Measurements from ENCODE around the gene MESD. TPM values are rescaled to one million over a fixed set of nuclear protein-coding genes. Genes with fewer than 3 reads are reported as not detected.

Gene MESD
- total RNA-seq, 5 donors from 2014 or later (not counting 1 experiment from before 2014, with no cell fraction given), result 17.7 to 32.8 (median 30.7) TPM

DNA sequence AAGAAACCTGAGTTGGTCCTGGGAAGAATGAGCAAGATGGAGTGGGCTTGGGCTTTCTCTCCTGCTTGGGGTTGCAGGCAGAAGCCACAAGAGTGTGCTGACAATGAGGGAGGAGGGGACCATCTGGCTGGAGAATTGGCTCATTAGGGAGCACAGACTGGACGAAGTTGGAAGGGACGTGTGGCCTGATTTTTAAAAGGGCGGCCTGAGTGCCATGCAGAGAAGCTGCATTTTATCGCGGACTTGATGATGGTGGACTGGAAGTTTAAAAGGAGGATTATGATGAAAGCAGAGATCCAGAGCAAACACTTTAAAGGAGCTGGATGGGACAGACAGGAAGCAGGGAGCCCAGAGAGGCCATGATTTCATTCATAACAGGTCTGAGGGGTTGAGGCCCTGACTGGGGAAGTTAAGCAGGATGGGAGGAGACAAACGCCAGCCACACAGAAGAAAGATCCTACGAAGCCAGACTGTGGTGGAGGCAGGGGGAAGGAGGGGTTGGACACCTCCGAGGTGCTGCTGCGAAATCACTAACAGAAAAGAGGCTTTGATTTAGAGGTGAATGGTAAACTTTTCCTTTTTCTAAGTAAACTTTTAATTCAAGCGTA, 34.8 kb upstream of the MESD start:
- Mint-ChIP-seq H3K27me3 (peaks cover 0 to 4% of the 10 kb centered on the region in 2 donors), H3K36me3 (peaks cover 5% of the 10 kb centered on the region), H3K9me3 (no peaks in the 10 kb centered on the region), H3K27ac (no peak overlapping the region), H3K4me3 (no peak overlapping the region), H3K4me1 (peaks cover 14 to 16% (median 14%) of the 10 kb centered on the region in 3 donors)
- no peak for ATAC-seq (replicated peaks in 1 of 4)
- Histone ChIP-seq H3K27ac (ENCODE audit: low read length) (no peak overlapping the region), H3K4me1 (ENCODE audit: control insufficient read depth in 1 of 2, extremely low read depth in 1 of 2, insufficient read depth in 2 of 2, low read length in 2 of 2) (peaks cover 0 to 4% of the 10 kb centered on the region in 2 experiments), H3K27me3 (replicated peaks in 1 of 2; ENCODE audit: control insufficient read depth in 2 of 2, extremely low read depth in 1 of 2, insufficient read depth in 2 of 2, low read length in 1 of 2) (no peaks in the 10 kb centered on the region), H3K9me3 (no peaks in the 10 kb centered on the region), H3K4me3 (ENCODE audit: control insufficient read depth in 1 of 2, extremely low read depth in 1 of 2, low read length in 1 of 2) (no peak overlapping the region), H3K36me3 (ENCODE audit: control insufficient read depth in 2 of 2, extremely low read depth in 1 of 2, insufficient read depth in 1 of 2, low read length in 1 of 2) (no peaks in the 10 kb centered on the region)
- ChIA-PET POLR2A (no interaction called here), CTCF (no interaction called here)
- 86% methylated on average over 7 of the region's 10 CpGs for WGBS (ENCODE audit: insufficient coverage)
- DNase-seq, result no peak

DNA sequence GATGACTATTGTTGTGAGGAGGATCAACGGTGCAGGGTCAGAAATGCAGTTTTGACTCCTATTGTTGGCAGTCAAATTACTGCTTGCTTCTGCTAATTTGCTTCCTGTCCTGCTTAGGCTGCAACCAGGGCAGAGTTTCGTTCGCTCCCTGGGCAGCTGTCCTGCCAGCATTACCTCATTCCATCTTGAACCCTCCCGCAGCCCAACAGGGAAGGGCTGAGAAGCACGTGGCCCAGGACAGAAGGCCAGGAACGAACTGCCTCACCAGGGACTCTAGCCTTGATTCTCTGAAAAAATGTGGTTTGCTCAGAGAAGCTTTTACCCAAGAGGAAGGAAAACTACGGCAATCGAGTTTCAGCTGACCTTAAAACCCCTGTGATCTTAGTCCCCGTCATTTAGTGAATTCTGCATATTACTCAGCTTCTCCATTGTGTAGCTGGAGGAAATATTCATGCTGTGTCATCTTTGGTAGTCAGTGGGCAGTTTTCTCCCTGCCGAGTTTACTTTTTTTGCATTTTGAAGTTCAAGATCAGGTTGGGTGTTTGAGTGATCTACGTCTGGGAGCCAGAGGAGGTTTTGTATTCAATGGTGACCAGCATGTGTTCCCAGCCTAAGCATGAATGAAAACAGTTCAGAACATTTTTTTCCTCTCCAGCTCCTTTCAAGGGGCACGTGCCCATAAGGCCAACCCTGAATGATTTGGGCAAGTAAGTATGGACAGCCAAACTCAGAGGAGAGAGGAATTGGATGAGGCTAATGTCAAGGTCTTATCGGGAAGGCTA, 34.1 kb upstream of the MESD start:
- ATAC-seq (replicated peaks in 1 of 4) (no peak), DNase-seq (peak in 1 of 35 experiments; percentile 16)
- Mint-ChIP-seq H3K9me3 (no peaks in the 10 kb centered on the region), H3K36me3 (peaks cover 5% of the 10 kb centered on the region), H3K4me3 (no peak overlapping the region), H3K27ac (no peak overlapping the region), H3K27me3 (peaks cover 0 to 4% of the 10 kb centered on the region in 2 donors), H3K4me1 (peaks cover 14 to 16% (median 14%) of the 10 kb centered on the region in 3 donors)
- POLR2A ChIA-PET, result no interaction called here
- Histone ChIP-seq H3K36me3 (ENCODE audit: control insufficient read depth in 2 of 2, extremely low read depth in 1 of 2, insufficient read depth in 1 of 2, low read length in 1 of 2) (no peaks in the 10 kb centered on the region), H3K27ac (ENCODE audit: low read length) (no peak overlapping the region), H3K27me3 (replicated peaks in 1 of 2; ENCODE audit: control insufficient read depth in 2 of 2, extremely low read depth in 1 of 2, insufficient read depth in 2 of 2, low read length in 1 of 2) (no peaks in the 10 kb centered on the region), H3K4me1 (ENCODE audit: control insufficient read depth in 1 of 2, extremely low read depth in 1 of 2, insufficient read depth in 2 of 2, low read length in 2 of 2) (peaks cover 0 to 4% of the 10 kb centered on the region in 2 experiments), H3K9me3 (no peaks in the 10 kb centered on the region), H3K4me3 (ENCODE audit: control insufficient read depth in 1 of 2, extremely low read depth in 1 of 2, low read length in 1 of 2) (no peak overlapping the region)
- CTCF ChIA-PET, result no interaction called here
- 35% methylated on average over 9 of the region's 13 CpGs for WGBS (ENCODE audit: insufficient coverage)

DNA sequence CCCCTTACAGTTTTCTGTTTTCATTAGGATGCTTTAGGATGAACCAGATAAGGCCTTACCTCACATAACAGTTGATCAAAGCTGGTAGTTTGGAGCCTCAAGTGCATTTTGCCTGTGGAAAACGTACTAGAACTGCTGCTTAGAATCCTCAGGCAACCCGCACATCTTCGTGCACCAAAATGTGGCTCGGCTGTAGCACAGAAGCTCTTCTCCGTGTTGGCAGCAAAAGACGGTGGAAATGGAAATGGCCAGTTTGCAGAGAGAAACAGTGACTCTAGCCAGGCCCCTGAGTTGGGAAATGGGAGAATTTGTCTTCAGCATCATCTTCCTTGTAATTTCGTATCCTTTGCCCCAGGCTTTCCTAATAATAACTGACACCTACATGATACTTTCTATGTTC, 31.7 kb upstream of the MESD start:
- Histone ChIP-seq H3K27me3 (replicated peaks in 1 of 2; ENCODE audit: control insufficient read depth in 2 of 2, extremely low read depth in 1 of 2, insufficient read depth in 2 of 2, low read length in 1 of 2) (no peaks in the 10 kb centered on the region), H3K4me3 (ENCODE audit: control insufficient read depth in 1 of 2, extremely low read depth in 1 of 2, low read length in 1 of 2) (no peak overlapping the region), H3K27ac (ENCODE audit: low read length) (no peak overlapping the region), H3K4me1 (ENCODE audit: control insufficient read depth in 1 of 2, extremely low read depth in 1 of 2, insufficient read depth in 2 of 2, low read length in 2 of 2) (peaks cover 0 to 4% of the 10 kb centered on the region in 2 experiments), H3K36me3 (ENCODE audit: control insufficient read depth in 2 of 2, extremely low read depth in 1 of 2, insufficient read depth in 1 of 2, low read length in 1 of 2) (no peaks in the 10 kb centered on the region), H3K9me3 (no peaks in the 10 kb centered on the region)
- Mint-ChIP-seq H3K4me1 (peaks cover 14 to 16% (median 14%) of the 10 kb centered on the region in 3 donors), H3K9me3 (no peaks in the 10 kb centered on the region), H3K4me3 (no peak overlapping the region), H3K27me3 (peaks cover 0 to 4% of the 10 kb centered on the region in 2 donors), H3K27ac (no peak overlapping the region), H3K36me3 (no peaks in the 10 kb centered on the region)
- WGBS (ENCODE audit: insufficient coverage), result 98% methylated on average over 5 of the region's 7 CpGs
- ChIA-PET CTCF (no interaction called here), POLR2A (no interaction called here)
- ATAC-seq (replicated peaks in 1 of 4) (no peak), DNase-seq (no peak)

DNA sequence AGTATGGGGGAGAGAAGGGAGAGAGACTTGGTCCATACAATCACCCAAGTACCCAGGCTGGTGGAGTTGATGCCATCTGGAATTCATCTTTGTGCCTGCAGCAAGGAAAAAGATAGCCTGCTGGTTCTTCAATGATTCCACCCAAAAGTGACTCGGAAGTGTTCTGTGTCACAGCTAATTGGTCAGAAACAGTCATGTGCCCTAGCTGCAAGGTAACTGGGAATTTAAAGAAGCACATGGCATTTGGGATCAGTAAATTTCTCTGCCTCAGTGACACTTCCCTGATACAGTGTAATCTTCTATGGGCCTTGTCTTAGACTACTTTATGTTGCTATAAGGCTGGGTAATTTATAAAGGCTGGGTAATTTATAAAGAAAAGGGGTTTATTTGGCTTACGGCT, 28.6 kb upstream of the MESD start:
- H3K9me3 Mint-ChIP-seq, result no peaks in the 10 kb centered on the region
- H3K4me3 Mint-ChIP-seq, result no peak overlapping the region
- peaks cover 0 to 1% of the 10 kb centered on the region in 2 experiments for H3K4me1 ChIP-seq (ENCODE audit: control insufficient read depth in 1 of 2, extremely low read depth in 1 of 2, insufficient read depth in 2 of 2, low read length in 2 of 2)
- H3K4me3 ChIP-seq (ENCODE audit: control insufficient read depth in 1 of 2, extremely low read depth in 1 of 2, low read length in 1 of 2), result no peak overlapping the region
- no peaks in the 10 kb centered on the region for H3K27me3 Mint-ChIP-seq
- POLR2A ChIA-PET, result no interaction called here
- H3K27ac ChIP-seq (ENCODE audit: low read length), result no peak overlapping the region
- H3K36me3 ChIP-seq (ENCODE audit: control insufficient read depth in 2 of 2, extremely low read depth in 1 of 2, insufficient read depth in 1 of 2, low read length in 1 of 2), result no peaks in the 10 kb centered on the region
- no peaks in the 10 kb centered on the region for H3K27me3 ChIP-seq (replicated peaks in 1 of 2; ENCODE audit: control insufficient read depth in 2 of 2, extremely low read depth in 1 of 2, insufficient read depth in 2 of 2, low read length in 1 of 2)
- ATAC-seq (replicated peaks in 1 of 4) (no peak), DNase-seq (no peak)
- H3K9me3 ChIP-seq, result no peaks in the 10 kb centered on the region
- CTCF ChIA-PET, result no interaction called here
- peaks cover 3% of the 10 kb centered on the region for H3K36me3 Mint-ChIP-seq
- H3K4me1 Mint-ChIP-seq, result peaks cover 5 to 6% (median 6%) of the 10 kb centered on the region in 3 donors
- no peak overlapping the region for H3K27ac Mint-ChIP-seq
- 100% methylated on average over 2 of the region's 2 CpGs for WGBS (ENCODE audit: insufficient coverage)

DNA sequence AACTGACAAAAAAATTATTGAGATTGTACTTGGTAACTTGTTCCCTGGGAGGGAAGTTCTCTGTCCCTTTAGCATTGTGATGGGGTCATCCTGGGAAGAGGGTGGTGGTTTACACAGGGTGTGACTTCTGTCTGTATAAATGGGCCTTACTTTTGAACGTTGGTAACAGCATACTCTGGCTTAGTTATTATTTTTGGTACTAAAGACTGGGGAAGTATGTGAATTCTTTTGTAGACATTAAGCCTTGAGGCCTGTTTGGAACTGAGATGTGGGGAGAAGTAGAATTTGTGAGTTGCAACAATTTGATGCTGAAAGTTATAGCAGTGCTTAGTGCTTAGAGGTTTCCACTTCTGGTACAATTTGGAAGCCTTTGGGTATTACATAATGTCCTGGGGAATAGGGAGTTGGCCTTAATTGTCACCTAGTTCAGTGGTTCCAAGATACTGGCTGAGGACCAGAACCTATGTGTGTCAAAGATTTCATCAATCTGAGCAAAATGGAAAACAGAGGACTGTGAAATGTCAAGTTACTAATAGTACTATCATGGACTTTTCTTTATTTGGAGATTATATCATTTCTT, 27.0 kb upstream of the MESD start:
- Histone ChIP-seq H3K9me3 (no peaks in the 10 kb centered on the region), H3K36me3 (ENCODE audit: control insufficient read depth in 2 of 2, extremely low read depth in 1 of 2, insufficient read depth in 1 of 2, low read length in 1 of 2) (no peaks in the 10 kb centered on the region), H3K4me1 (ENCODE audit: control insufficient read depth in 1 of 2, extremely low read depth in 1 of 2, insufficient read depth in 2 of 2, low read length in 2 of 2) (no peaks in the 10 kb centered on the region), H3K27me3 (replicated peaks in 1 of 2; ENCODE audit: control insufficient read depth in 2 of 2, extremely low read depth in 1 of 2, insufficient read depth in 2 of 2, low read length in 1 of 2) (no peaks in the 10 kb centered on the region), H3K4me3 (ENCODE audit: control insufficient read depth in 1 of 2, extremely low read depth in 1 of 2, low read length in 1 of 2) (no peak overlapping the region), H3K27ac (ENCODE audit: low read length) (no peak overlapping the region)
- Mint-ChIP-seq H3K4me3 (no peak overlapping the region), H3K27me3 (no peaks in the 10 kb centered on the region), H3K36me3 (peaks cover 3% of the 10 kb centered on the region), H3K27ac (no peak overlapping the region), H3K9me3 (no peaks in the 10 kb centered on the region), H3K4me1 (peaks cover 6 to 10% (median 7%) of the 10 kb centered on the region in 3 donors)
- ChIA-PET POLR2A (no interaction called here), CTCF (no interaction called here)
- DNase-seq, result no peak
- 67% methylated on average over 1 of the region's 1 CpG for WGBS (ENCODE audit: insufficient coverage)
- no peak for ATAC-seq (replicated peaks in 1 of 4)

DNA sequence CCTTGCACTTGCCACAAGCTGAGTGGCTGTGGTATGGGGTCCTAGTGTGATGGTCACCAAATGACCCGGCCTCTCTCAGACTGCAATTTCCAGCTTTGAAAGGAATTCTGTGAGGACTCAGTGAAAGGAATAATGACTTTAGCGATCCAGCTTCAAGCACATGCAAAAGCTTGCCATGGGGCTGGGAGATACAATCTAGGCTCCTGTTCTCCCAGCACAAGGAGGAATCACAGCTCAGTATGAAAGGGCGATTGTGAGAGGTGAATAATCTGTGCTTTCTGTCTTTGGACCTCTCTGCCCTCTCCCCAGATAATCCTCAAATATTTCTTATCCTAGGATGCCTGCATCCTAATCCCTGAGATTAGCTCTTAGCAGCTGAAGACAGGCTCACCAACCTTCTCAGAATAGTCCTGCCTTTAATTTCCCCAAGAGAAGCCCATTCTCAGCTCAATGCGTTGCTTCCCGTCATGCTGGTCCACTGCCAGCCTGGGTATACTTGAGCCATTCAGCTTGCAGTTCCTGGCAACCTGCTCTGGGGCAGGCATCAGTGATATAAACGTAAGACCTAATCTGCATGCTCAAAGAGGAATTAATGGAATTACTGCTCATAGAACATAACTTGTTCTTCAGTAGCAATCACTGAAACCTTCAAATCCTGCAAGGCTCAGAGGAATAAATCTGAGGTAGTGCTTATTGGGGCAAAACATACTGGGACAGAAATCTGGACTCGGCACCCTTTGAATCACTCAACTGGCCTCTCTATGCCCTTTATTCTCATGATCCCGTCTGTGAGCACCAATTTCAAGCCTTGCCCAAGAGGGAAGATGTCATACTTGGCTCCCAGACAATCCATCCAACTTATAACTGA, 26.2 kb upstream of the MESD start:
- Histone ChIP-seq H3K4me3 (ENCODE audit: control insufficient read depth in 1 of 2, extremely low read depth in 1 of 2, low read length in 1 of 2) (no peak overlapping the region), H3K4me1 (ENCODE audit: control insufficient read depth in 1 of 2, extremely low read depth in 1 of 2, insufficient read depth in 2 of 2, low read length in 2 of 2) (no peaks in the 10 kb centered on the region), H3K27ac (ENCODE audit: low read length) (no peak overlapping the region), H3K36me3 (ENCODE audit: control insufficient read depth in 2 of 2, extremely low read depth in 1 of 2, insufficient read depth in 1 of 2, low read length in 1 of 2) (no peaks in the 10 kb centered on the region), H3K9me3 (no peaks in the 10 kb centered on the region), H3K27me3 (replicated peaks in 1 of 2; ENCODE audit: control insufficient read depth in 2 of 2, extremely low read depth in 1 of 2, insufficient read depth in 2 of 2, low read length in 1 of 2) (no peaks in the 10 kb centered on the region)
- Mint-ChIP-seq H3K4me1 (peaks cover 9 to 12% (median 10%) of the 10 kb centered on the region in 3 donors), H3K27me3 (no peaks in the 10 kb centered on the region), H3K4me3 (no peak overlapping the region), H3K36me3 (peaks cover 3% of the 10 kb centered on the region), H3K9me3 (no peaks in the 10 kb centered on the region), H3K27ac (no peak overlapping the region)
- no peak for ATAC-seq (replicated peaks in 1 of 4)
- CTCF ChIA-PET, result no interaction called here
- DNase-seq, result no peak
- POLR2A ChIA-PET, result no interaction called here
- WGBS (ENCODE audit: insufficient coverage), result 100% methylated on average over 5 of the region's 8 CpGs
